ENCODE measurements around the gene PRKCE. TPM values are rescaled to one million over a fixed set of nuclear protein-coding genes. Genes with fewer than 3 reads are reported as not detected.

The PRKCE gene
- polyA plus RNA-seq, 1 of the 3 experiments (the other 2 are of a cell fraction) = 16.3 TPM

DNA sequence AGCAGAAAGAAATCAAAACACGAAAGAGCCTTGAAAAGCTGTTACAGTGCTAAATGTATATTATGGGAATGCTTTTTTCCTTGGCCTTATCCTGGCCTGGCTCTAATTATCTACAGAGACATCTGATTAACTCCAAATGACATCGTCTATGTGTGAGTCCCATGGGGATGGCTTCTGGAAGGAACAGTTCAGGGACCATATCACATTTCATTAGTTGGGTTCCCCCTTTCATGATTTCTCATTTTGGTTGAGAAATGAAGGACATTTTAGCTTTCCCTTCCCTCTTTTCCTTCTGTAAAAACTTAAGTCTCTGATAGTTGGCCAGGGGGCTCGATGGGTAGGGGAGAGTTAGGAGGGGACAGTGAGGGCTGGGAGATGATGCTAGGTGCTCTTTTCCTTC lies 116.7 kb downstream of the PRKCE start:
- H3K4me1 ChIP-seq (ENCODE audit: control insufficient read depth in 1 of 2, insufficient read depth in 2 of 2, low read depth in 1 of 2, low read length in 1 of 2) = peaks cover 0 to 73% of the 10 kb centered on the region in 2 experiments; a peak in 2 of 4 replicates
- TF ChIP-seq, protein P1, sequence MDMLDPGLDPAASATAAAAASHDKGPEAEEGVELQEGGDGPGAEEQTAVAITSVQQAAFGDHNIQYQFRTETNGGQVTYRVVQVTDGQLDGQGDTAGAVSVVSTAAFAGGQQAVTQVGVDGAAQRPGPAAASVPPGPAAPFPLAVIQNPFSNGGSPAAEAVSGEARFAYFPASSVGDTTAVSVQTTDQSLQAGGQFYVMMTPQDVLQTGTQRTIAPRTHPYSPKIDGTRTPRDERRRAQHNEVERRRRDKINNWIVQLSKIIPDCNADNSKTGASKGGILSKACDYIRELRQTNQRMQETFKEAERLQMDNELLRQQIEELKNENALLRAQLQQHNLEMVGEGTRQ (IDR thresholded peaks at IDR 0.05; ENCODE audit: borderline replicate concordance, low read depth, low read length) = no peak
- TF ChIP-seq GATA2 (CRISPR knock-in tag; IDR thresholded peaks at IDR 0.05) = peak; percentile 42; the same call in 1 of the 2 replicates
- H3K79me2 ChIP-seq (ENCODE audit: insufficient read depth) = no peaks in the 10 kb centered on the region
- no peaks in the 10 kb centered on the region for H3K36me3 ChIP-seq (replicated peaks in 1 of 2; ENCODE audit: control insufficient read depth in 1 of 2, insufficient read depth in 2 of 2, low read length in 1 of 2)
- H3K27ac ChIP-seq (ENCODE audit: low read depth in 2 of 2, low read length in 1 of 2) = no peak overlapping the region; a peak in 1 of 4 replicates
- H3K9me2 ChIP-seq = no peaks in the 10 kb centered on the region
- POLR2A ChIA-PET = no interaction called here
- H3K4me3 ChIP-seq (ENCODE audit: low read depth in 2 of 2, low read length in 1 of 2) = no peak overlapping the region
- 71% methylated on average over 3 of the region's 3 CpGs for WGBS (ENCODE audit: low lambda C conversion rate)
- no peak overlapping the region for H3K9ac ChIP-seq
- H3K27me3 ChIP-seq (ENCODE audit: insufficient read depth) = no peaks in the 10 kb centered on the region
- no peaks in the 10 kb centered on the region for H3F3A ChIP-seq (replicated peaks; ENCODE audit: insufficient read depth)
- no peak overlapping the region for H2AFZ ChIP-seq (ENCODE audit: low read depth)
- H3K9me3 ChIP-seq = no peaks in the 10 kb centered on the region
- CTCF ChIA-PET = interaction anchor here (1.0 to 2.3 kb wide), 8 partner anchors 9 to 118 kb away, joined by 3 to 13 read pairs (median 4); partner anchors contain the start of gene PRKCE
- no peaks in the 10 kb centered on the region for H4K20me1 ChIP-seq (ENCODE audit: insufficient read depth)
- H3K4me2 ChIP-seq = no peak overlapping the region
- no peak for DNase-seq

DNA sequence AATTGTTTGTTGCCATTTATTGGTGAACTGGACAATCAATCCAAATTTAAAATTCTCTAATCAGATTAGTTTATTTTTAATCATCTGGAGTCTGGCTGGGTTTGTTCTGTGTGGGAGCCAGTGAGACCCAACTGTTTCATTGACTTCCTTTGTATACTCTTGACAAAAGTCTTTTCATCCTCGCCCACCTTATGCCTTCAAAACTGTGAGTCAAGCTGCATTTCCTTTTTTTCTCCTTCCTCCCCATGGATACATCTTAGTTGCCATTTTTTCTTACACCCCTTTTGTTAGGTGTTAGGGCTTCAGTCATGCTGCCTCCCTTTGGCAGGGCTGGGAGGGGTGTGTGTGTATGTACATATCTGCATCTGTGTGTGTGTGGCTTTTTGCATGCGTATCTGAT lies 117.6 kb downstream of the PRKCE start:
- DNase-seq = no peak
- H3F3A ChIP-seq (replicated peaks; ENCODE audit: insufficient read depth) = no peaks in the 10 kb centered on the region
- no peak overlapping the region for H2AFZ ChIP-seq (ENCODE audit: low read depth)
- H3K79me2 ChIP-seq (ENCODE audit: insufficient read depth) = no peaks in the 10 kb centered on the region
- H3K27me3 ChIP-seq (ENCODE audit: insufficient read depth) = no peaks in the 10 kb centered on the region
- CTCF ChIA-PET = interaction anchor here (1.0 to 2.3 kb wide), 6 partner anchors 10 to 118 kb away, joined by 3 to 13 read pairs (median 5); partner anchors contain the start of gene PRKCE
- no peak overlapping the region for H3K4me3 ChIP-seq (ENCODE audit: low read depth in 2 of 2, low read length in 1 of 2)
- H3K4me2 ChIP-seq = no peak overlapping the region
- H3K9ac ChIP-seq = no peak overlapping the region
- no peaks in the 10 kb centered on the region for H3K9me2 ChIP-seq
- no peaks in the 10 kb centered on the region for H3K36me3 ChIP-seq (replicated peaks in 1 of 2; ENCODE audit: control insufficient read depth in 1 of 2, insufficient read depth in 2 of 2, low read length in 1 of 2)
- POLR2A ChIA-PET = no interaction called here
- no peaks in the 10 kb centered on the region for H3K9me3 ChIP-seq
- H3K27ac ChIP-seq (ENCODE audit: low read depth in 2 of 2, low read length in 1 of 2) = no peak overlapping the region
- H3K4me1 ChIP-seq (ENCODE audit: control insufficient read depth in 1 of 2, insufficient read depth in 2 of 2, low read depth in 1 of 2, low read length in 1 of 2) = peaks cover 0 to 69% of the 10 kb centered on the region in 2 experiments; a peak in 2 of 4 replicates
- TF ChIP-seq EZH2phosphoT487 (IDR thresholded peaks at IDR 0.05; ENCODE audit: borderline replicate concordance, low read depth) (no peak), RXRA (IDR thresholded peaks at IDR 0.05; ENCODE audit: borderline replicate concordance, low read depth) (no peak), CHD2 (IDR thresholded peaks at IDR 0.05; ENCODE audit: low read length, partially characterized antibody) (no peak), ELF1 (IDR thresholded peaks at IDR 0.05) (no peak), MEF2A (IDR thresholded peaks at IDR 0.05; ENCODE audit: borderline replicate concordance, low read depth) (no peak), RCOR1 (IDR thresholded peaks at IDR 0.05; ENCODE audit: low read length) (no peak), SMC3 (IDR thresholded peaks at IDR 0.05; ENCODE audit: low read depth, low read length) (no peak), IRF3 (IDR thresholded peaks at IDR 0.05; ENCODE audit: low read depth, low read length) (no peak), EP300 (IDR thresholded peaks at IDR 0.05; ENCODE audit: borderline replicate concordance in 1 of 2, low read depth in 1 of 2, low read length in 1 of 2) (no peak), REST (IDR thresholded peaks at IDR 0.05; ENCODE audit: low read depth, low read length) (no peak)
- TF ChIP-seq, protein P1 (IDR thresholded peaks at IDR 0.05; ENCODE audit: borderline replicate concordance, low read depth, low read length) = no peak
- TF ChIP-seq, protein P2, sequence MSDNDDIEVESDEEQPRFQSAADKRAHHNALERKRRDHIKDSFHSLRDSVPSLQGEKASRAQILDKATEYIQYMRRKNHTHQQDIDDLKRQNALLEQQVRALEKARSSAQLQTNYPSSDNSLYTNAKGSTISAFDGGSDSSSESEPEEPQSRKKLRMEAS (IDR thresholded peaks at IDR 0.05; ENCODE audit: low read depth) = no peak
- no peaks in the 10 kb centered on the region for H4K20me1 ChIP-seq (ENCODE audit: insufficient read depth)
- WGBS (ENCODE audit: low lambda C conversion rate) = 95% methylated on average over 2 of the region's 2 CpGs

Data from SK-N-SH (cell line).